Hematopoietic multipotent progenitor cell (in vitro differentiated cells): Measurements from ENCODE around the gene CASK. TPM values are rescaled to one million over a fixed set of nuclear protein-coding genes. Genes with fewer than 3 reads are reported as not detected.

Experiments used
- DNase-seq, 3 donors: peaks; one replicate each; pipeline ENCODE4 v3.0.0-alpha.2; 2011 to 2015; ENCODE audit warnings: low read depth in 2 of 3, low spot score in 2 of 3
- total RNA-seq: library from RNA; depleted of rRNA; stranded (reverse); fragments of >200 nt; gene quantifications from one replicate; pipeline ENCODE4 v1.2.3, GENCODE V29; 2012

CASK gene
- total RNA-seq, 1 donor, result 4.3 TPM

DNA sequence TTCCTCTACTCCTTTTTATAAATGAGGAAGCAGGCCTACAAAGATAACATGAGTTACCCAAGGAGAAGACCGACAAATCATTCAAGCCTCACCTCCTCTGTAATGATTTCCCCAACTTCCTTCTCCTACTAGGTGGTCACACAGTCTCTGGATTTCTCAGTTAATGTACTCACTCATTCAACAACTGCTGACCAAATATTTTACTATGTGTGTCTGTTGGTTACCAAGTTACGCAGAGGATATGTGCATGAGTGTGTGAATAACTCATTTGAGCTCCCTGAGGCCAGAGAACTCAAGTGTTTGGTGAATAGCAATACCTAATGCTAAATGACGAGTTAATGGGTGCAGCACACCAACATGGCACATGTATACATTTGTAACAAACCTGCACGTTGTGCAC is 10.4 kb downstream of the CASK start:
- no peak for DNase-seq

GRCh38 chrX:41909068-41909467 is 14.3 kb downstream of the CASK start:
- no peak for DNase-seq

GRCh38 chrX:41906515-41907187 is 16.7 kb downstream of the CASK start:
- DNase-seq, result no peak

- DNase-seq, result no peak
Measured at GRCh38 chrX:41903544-41903943, 19.8 kb downstream of the CASK start.

DNA sequence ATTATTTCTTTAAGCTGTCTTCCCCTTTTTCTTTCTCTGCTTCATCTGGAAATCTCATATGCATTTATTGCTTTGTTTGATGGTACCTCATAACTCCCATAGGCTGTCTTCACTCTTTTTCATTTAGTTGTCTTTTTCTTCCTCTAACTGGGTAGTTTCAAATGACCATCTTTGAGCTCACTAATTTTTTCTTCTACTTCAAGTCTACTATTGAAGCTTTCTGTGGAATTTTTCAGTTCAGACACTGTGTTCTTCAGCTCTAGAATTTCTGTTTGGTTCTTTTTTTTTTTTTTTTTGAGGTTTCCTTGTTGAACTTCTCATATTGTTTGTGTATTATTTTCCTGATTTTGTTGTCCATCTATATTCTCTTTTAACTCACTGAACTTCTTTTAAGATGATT is 23.0 kb downstream of the CASK start:
- peak in 1 of 3 donors; percentile 7 for DNase-seq

GRCh38 chrX:41895826-41896225 is 27.5 kb downstream of the CASK start:
- no peak for DNase-seq

DNA sequence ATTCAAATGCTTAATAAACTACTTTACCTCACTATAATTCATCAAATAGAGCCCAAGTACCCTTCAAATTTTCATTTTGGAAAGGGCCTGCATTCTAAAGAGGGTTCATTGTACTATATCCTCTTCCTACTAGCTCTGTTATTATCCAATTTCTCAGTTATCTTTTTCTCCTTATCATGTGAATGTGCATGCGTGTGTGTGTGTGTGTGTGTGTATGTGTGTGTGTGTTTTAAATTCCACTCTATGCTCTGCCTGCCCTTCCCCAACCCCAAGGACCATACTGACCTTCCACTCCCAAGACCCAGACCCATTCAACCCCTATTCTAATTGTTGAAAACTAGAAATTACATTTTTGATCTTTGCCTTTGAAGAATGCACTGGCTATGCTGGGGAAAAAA is 33.3 kb downstream of the CASK start:
- DNase-seq, result no peak

- no peak for DNase-seq
Measured at GRCh38 chrX:41889317-41890025, 33.9 kb downstream of the CASK start.

DNA sequence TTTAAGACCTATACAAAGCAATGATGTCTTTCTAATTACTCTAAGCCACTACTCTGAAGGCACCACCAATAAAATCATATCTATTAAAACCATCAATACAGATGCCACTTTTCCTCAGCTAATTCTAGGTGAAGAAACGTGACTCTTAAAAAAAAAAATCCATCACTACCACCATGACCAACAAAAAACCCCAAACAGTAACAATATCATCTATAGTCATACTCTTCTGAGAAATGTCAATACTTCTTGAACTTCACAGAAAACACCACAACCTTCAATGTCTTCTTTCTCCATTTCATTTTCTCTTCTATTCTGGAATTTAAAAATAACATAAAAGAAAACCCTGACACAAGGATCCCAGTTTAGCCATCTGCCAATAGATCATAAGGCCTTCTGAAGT is 35.7 kb downstream of the CASK start:
- no peak for DNase-seq

DNA sequence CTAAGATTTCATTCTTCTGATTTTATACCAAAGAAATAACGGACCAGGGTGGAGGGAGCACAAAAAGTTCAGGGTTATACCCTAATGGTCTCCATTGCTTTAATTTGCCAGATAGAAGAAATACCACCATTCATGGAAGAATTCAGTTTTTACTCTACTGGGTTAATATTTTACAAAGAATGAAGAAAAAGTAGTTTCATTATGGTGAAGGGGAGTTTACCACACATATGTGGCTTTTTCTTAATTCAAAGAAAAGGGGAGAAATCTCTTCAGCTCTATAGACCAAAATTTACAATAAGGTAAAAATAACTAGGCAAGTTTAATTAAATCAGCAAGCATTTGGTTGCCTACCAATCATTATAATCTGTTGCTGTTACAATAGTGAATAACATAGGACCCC is 37.6 kb downstream of the CASK start:
- DNase-seq, result no peak

DNA sequence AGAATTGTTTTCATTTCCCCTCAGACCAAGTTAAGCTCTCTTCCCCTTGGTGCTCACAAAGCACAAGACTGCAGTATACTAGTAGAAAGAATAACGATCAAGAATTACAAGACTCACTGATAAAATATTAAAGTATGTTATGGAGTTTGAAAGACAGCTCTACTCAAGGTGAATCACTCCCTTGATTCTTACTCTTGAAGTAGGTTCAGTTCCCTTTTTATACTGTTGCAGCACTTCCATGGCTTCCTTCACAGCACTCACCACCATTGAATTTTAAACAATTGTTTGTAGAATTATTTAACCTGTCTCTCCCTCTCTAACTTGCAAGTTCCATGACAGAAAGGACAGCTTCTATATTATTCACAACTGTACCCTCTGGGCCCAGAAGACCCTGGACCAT is 42.2 kb downstream of the CASK start:
- no peak for DNase-seq

DNA sequence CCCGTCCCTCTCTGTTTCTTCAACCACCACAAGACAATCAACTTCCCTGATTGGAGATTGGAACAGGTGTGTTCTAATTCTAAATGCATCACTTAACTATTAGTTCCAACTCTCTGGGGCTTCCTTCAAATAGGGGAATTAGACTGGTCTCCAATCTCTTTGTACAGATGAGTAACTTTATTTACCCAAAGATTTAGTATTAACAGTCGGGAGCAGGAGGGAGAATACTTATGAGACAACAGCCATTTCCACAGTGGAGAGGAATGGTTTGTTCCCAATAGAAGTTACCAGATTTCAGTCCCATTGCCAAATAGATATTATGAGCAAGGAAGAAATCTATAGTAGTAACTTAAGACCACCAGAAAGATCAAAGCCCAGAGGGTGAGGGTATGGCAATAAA is 46.2 kb downstream of the CASK start:
- DNase-seq, result no peak

- DNase-seq, result no peak
Measured at GRCh38 chrX:41875142-41875541, 48.2 kb downstream of the CASK start.

- no peak for DNase-seq
Measured at GRCh38 chrX:41870719-41871151, 52.6 kb downstream of the CASK start.

- DNase-seq, result no peak
Measured at GRCh38 chrX:41868392-41868977, 54.9 kb downstream of the CASK start.

DNA sequence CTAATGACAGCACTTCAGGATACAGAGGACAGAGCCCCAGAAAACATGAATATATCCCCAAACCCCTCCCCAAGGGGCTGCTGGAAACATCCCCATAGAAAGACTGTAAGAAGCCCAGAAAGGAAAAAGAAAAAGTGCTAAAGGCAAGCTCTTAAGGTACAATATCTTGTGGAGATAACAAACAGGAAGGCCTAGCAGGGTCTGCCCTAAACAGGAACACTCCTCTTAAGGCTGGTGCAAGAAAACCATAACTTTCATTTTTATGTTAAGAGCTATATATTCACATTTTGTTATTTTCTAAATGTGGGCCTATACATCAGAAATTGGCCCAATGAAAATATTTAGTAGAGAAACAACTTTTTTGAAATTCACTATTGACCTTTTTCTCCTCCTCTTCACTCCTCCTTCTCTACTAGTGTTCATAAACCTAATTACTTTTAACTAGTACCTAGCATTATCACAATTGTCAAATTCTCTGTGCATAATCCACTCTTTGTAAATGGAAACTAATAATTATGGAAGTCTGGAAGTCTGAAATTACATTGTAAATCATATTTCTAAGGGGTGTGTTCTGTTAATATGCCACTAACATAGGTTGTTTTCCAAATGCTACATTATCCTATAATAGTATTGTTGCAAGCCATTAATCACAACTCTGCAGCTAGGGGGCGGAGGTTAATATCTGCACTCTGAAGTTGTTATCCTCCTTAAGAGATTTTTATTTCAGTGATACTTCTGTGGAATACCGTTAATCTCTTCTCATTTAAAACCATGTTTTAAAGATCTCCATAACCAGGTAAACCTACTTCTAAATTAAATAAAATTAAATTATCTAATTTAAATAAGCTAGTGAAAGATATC is 59.8 kb downstream of the CASK start:
- DNase-seq, result no peak

- no peak for DNase-seq
Measured at GRCh38 chrX:41862562-41863184, 60.7 kb downstream of the CASK start.

DNA sequence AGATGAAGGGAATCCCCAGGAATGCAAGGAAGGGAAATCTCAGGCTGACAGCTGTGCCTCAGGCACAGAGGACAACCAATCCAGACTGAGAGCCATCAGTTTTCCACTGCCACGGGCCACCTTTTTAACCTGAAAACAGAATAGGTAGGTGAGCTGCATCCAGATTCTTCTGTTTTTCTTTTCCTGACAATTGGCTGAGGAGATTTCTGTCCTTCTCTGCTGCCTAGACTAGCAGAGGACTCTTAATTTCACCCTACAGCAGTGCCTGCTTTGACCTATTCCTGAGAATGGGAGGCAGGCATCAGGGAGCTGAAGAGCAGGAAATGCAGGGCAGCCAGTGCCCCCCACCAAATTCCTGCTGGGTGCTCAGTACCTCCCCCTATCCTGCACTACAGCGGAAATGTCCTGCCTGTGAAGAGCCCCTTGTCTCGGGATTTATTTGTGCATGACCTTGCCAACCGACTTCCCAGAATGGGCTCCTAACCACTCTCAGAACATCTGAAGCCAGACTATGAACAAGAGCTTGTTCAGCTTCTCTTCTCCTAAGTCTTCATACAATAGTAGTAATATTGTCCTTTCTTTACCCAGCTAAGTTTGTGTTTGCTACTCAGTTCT is 65.1 kb downstream of the CASK start:
- DNase-seq, result no peak

DNA sequence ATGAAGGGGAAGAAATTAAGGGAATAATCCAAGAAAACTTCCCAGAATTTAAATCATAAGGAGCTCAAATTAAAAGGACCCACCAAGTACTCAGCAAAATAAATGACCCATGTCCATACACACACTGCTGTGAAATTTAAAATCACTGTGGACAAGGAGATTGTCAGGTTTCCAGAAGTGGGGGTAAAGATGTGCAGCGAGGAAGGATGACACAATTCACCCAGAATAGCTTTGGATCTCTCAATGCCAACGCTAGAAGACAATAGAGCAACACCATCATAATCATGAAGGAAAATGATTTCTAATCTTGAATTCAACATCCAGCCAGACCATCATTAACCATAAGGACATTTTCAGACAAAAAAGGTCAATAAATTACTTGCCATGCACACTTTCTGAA is 65.7 kb downstream of the CASK start:
- DNase-seq, result no peak

GRCh38 chrX:41846714-41847113 is 76.6 kb downstream of the CASK start:
- no peak for DNase-seq
